Posterior vena cava (tissue), 2 donors: ENCODE data around the gene EHD2. TPM values are rescaled to one million over a fixed set of nuclear protein-coding genes. Genes with fewer than 3 reads are reported as not detected.
"Not testable (repeated sequence)": the region's sequence is repeated elsewhere in the genome, so short reads cannot be mapped to it uniquely, and the experiment has no call there.

Source experiments
- DNase-seq: peaks from one replicate; pipeline ENCODE4 v3.0.0-alpha.2; 2020; ENCODE audit warnings: low spot score
- intact Hi-C, 2 donors: fragments of 100-400 bp; cut with DNase I; formaldehyde crosslinking; loops; one replicate each; pipeline versions ENCODE4 v1.14.1 to v1.14.2; 2022 to 2023
- total RNA-seq, 2 donors: library from RNA; stranded (reverse); fragmentation: NEBNext Ultra II Directional; extraction: Animal tissue kit (Norgen Biotek cat#: 25700); gene quantifications; one replicate each; pipeline ENCODE4 v1.2.1, GENCODE V29; 2021
- donor health status: DM: yes; HTN: yes; CAD: no.
- donor health status: DM: yes; HTN: yes; CAD: no.

The EHD2 gene
- total RNA-seq, 2 donors from 2014 or later, result 217 to 235 TPM

DNA sequence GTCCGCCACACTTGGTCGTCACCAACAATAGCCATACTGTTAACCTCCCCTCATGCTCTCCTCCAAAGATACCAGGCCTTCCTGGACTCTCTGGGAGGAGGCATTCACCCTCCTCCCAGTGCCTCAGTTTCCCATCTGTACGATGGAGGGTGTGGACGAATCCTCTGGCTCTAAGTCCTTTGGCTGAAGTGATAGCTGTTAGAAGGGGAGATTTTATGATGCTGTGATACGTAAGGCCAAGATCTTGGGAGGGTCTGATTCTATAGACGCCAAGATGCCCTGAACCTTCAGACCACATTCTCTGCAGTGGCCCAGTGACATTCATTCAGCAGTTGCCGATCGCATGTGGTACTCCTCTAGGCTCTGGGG is 17.3 kb downstream of the EHD2 start:
- no peak for DNase-seq
- intact Hi-C loops, result no loop called here

- DNase-seq, result no peak
- intact Hi-C loops, result no loop called here
Observed at GRCh38 chr19:47730910-47731309, 17.7 kb downstream of the EHD2 start.

DNA sequence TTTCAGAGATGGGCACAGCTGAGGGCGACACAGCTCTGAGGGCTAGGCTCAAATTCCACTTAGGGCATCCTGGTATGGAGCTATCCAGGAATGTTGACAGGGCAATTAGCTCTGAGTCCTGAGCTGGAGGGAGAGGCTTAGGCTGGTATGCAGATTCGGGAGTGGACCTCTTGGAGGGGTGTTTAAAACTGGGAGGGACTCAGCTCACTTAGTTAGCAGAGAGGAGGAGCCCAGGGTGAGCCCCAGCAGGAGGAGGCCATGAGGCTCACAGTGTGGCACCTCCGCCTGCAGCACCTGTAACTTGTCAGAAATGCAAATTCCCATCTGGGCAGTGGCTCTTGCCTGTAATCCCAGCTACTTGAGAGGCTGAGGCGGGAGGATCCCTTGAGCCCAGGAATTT is 21.9 kb downstream of the EHD2 start:
- intact Hi-C loops, result no loop called here
- DNase-seq, result no peak

DNA sequence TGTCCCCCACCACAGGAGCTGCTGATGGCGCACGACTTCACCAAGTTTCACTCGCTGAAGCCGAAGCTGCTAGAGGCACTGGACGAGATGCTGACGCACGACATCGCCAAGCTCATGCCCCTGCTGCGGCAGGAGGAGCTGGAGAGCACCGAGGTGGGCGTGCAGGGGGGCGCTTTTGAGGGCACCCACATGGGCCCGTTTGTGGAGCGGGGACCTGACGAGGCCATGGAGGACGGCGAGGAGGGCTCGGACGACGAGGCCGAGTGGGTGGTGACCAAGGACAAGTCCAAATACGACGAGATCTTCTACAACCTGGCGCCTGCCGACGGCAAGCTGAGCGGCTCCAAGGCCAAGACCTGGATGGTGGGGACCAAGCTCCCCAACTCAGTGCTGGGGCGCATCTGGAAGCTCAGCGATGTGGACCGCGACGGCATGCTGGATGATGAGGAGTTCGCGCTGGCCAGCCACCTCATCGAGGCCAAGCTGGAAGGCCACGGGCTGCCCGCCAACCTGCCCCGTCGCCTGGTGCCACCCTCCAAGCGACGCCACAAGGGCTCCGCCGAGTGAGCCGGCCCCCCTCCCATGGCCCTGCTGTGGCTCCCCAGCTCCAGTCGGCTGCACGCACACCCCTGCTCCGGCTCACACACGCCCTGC is 27.8 kb downstream of the EHD2 start:
- no peak for DNase-seq

GRCh38 chr19:47741544-47742140 is 28.4 kb downstream of the EHD2 start:
- intact Hi-C loops, result loop anchor here in 1 of 2 donors (2.0 kb wide), 1 partner anchor 29 kb away; the partner anchor contains the start of gene EHD2
- no peak for DNase-seq

More for the DNA sequence above, 27.8 kb downstream of the EHD2 start:
- intact Hi-C loops, result no loop called here

DNA sequence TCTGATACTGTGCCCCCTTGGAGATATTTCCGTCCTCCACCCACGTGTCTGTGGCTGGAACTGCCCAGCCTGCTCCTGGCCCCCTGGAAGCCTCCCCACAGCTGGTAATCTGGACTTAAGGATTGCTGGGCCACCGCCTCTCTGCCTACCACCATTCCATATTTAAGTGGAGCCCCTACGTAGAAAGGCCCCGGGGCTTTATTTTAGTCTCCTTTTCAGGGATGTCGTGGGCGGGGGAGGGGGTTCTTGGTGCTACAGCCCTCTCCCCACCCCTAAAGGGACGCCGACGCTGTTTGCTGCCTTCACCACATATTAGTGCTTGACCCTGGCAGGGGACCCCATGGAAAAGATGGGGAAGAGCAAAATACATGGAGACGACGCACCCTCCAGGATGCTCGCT is 29.4 kb downstream of the EHD2 start:
- no peak for DNase-seq
- intact Hi-C loops, result loop anchor here in 1 of 2 donors (2.0 kb wide), 1 partner anchor 30 kb away; the partner anchor contains the start of gene EHD2

DNA sequence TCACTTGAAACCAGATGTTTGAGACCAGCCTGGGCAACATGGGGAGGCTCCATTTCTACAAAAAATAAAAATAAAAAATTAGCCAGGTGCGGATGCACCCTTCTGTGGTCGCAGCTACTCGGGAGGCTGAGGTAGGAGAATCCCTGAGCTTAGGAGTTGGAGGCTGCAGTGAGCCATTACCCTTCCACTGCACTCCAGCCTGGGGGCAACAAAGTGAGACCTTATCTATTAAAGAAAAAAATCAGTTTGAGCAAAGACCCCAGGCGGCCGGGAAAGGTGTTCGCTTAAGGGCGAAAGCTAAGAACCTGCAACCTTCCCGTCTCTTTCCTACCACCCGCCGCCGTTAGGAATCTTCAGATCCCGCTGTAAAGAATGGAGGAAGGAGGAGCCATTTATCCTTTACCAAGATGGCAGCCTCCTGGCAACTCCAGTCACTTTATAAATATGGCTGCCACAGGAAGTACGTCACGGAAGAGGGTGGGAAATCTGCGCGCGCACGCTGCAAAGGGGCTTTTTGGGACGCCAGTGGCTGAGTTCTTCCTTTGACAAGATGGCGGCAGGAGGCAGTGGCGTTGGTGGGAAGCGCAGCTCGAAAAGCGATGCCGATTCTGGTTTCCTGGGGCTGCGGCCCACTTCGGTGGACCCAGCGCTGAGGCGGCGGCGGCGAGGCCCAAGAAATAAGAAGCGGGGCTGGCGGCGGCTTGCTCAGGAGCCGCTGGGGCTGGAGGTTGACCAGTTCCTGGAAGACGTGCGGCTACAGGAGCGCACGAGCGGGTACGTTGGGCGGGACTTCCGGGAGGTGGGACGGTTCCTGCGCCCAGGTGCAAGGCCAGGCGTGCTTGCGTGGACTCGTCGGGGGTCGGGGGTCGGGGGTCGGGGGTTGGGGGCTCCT is 32.0 kb downstream of the EHD2 start, which contains the start of gene NOP53:
NOP53 (plus strand) TSS at position 537 of the 892 bp plus-strand sequence; CDS start at position 551, 14 bp downstream.
- DNase-seq, result peak; percentile 99
- intact Hi-C loops, result no loop called here

GRCh38 chr19:47746129-47746528 is 32.9 kb downstream of the EHD2 start:
- intact Hi-C loops, DNase-seq: not testable (repeated sequence)

DNA sequence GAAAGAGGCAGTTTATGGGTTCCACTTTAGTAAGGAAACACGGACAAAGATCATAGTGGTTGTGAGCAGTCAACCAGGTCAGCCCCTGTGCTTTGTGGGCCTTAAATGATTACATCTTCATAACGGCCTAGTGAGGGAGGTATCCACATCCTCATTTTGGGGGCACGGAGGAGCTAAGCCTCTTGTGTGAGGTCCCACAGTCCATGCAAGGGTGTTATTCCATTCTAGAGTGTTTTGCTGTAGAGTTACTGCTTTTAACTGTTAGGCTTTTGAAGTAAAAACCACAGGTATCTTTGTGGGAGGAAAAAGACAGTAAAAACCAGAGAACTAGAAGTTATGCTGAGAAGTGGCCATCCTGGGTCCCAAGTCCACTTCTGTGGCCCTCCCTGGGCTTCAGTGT is 36.1 kb downstream of the EHD2 start:
- intact Hi-C loops, result no loop called here
- DNase-seq, result no peak

DNA sequence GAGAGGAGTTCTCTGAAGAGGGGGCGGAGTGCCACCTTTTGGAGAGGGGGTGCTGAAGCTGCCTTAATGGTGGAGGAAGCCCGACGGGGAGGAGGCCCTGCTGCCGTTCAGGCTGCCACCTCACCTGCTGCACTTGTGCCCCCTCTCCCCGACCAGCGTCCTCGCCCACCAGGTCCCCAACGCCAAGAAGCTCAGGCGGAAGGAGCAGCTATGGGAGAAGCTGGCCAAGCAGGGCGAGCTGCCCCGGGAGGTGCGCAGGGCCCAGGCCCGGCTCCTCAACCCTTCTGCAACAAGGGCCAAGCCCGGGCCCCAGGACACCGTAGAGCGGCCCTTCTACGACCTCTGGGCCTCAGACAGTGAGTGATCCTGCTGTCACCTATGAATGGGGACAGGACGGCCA is 37.5 kb downstream of the EHD2 start:
- DNase-seq, result no peak
- intact Hi-C loops, result no loop called here

GRCh38 chr19:47752440-47753211 is 39.4 kb downstream of the EHD2 start:
- intact Hi-C loops, result no loop called here
- DNase-seq, result no peak

- no peak for DNase-seq
- intact Hi-C loops, result no loop called here
Observed at GRCh38 chr19:47754206-47755064, 41.2 kb downstream of the EHD2 start.

- DNase-seq, result no peak
- intact Hi-C loops, result no loop called here
Observed at GRCh38 chr19:47755065-47755761, 42.0 kb downstream of the EHD2 start.

GRCh38 chr19:47755762-47756626 is 42.8 kb downstream of the EHD2 start:
- DNase-seq, result no peak
- intact Hi-C loops, result no loop called here

GRCh38 chr19:47756627-47756929 is 43.4 kb downstream of the EHD2 start:
- no peak for DNase-seq
- intact Hi-C loops, result no loop called here

DNA sequence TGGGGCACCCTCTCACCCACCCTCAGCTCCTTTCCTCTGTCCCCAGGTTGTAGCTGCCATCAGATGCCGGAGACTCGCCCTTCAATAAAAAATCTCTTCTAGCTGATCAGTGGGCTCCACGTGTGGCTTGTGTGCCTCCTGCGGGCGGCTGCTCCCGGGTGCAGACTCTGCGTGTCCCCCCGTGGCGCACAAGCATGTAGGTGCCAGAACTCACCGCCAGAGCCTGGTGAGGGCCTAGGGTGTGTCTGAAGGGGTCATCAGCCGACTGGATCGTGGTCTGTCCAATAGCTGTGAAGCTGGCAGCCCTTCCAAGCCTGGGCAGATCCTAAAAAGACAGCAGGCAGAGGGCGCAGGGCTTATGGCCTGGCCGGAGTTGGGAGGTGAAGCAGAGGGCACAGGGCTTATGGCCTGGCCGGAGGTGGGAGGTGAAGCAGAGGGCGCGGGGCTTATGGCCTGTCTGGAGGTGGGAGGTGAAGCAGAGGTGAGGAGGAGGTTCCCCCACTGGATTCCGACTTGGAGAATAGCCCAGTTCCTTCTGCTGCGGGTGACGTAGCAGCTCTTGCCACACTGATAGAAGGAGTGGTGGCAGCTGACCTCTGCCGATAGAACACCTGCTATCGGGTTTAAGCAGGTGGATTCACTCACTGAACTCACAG is 43.9 kb downstream of the EHD2 start:
- intact Hi-C loops, result no loop called here
- no peak for DNase-seq
